ENCODE measurements around the gene ANGPT4. TPM values are rescaled to one million over a fixed set of nuclear protein-coding genes. Genes with fewer than 3 reads are reported as not detected.

Gene ANGPT4
- total RNA-seq, 4 donors from 2014 or later: 0.04 to 0.15 (median 0.10) TPM; not detected in 1

- no peaks in the 10 kb centered on the region for H3K36me3 ChIP-seq
- no peak for DNase-seq
- intact Hi-C loops (cut with DNase I; ENCODE audit: low total_unique reads): loop anchor here (2.0 to 10.0 kb wide), 3 partner anchors 179 to 1273 kb away; partner anchors contain the start of genes NSFL1C, SRXN1 and STK35
- no peaks in the 10 kb centered on the region for H3K27me3 ChIP-seq
- in situ Hi-C loops (cut with MboI; ENCODE audit: low sequenced_read_pairs in 4 of 4): loop anchor here in 1 of 4 donors (10.0 kb wide), 1 partner anchor 293 kb away; no protein-coding TSS in a partner anchor
- TF ChIP-seq POLR2A (IDR thresholded peaks at IDR 0.05): no peak
- TF ChIP-seq CTCF (IDR thresholded peaks at IDR 0.05 in 4 of 5, conservative IDR thresholded peaks at IDR 0.05 in 1 of 5): no peak
- H3K4me1 ChIP-seq: peaks cover 32% of the 10 kb centered on the region in 2 donors
- H3K27ac ChIP-seq: no peak overlapping the region
- no peak for ATAC-seq
- H3K4me3 ChIP-seq: no peak overlapping the region
- H3K9me3 ChIP-seq: no peaks in the 10 kb centered on the region
These were observed 84.2 kb downstream of the ANGPT4 start for GRCh38 chr20:831956-832355.

GRCh38 chr20:831251-831650 lies 84.9 kb downstream of the ANGPT4 start:
- in situ Hi-C loops (cut with MboI; ENCODE audit: low sequenced_read_pairs in 4 of 4) (loop anchor here in 1 of 4 donors (10.0 kb wide), 1 partner anchor 294 kb away; no protein-coding TSS in a partner anchor), intact Hi-C loops (cut with DNase I; ENCODE audit: low total_unique reads) (loop anchor here (10.0 kb wide), 2 partner anchors 634 to 1274 kb away; partner anchors contain the start of genes NSFL1C and STK35)
- peaks cover 27 to 30% of the 10 kb centered on the region in 2 donors for H3K4me1 ChIP-seq
- no peaks in the 10 kb centered on the region for H3K36me3 ChIP-seq
- no peaks in the 10 kb centered on the region for H3K9me3 ChIP-seq
- no peak overlapping the region for H3K4me3 ChIP-seq
- no peak overlapping the region for H3K27ac ChIP-seq
- DNase-seq: no peak
- H3K27me3 ChIP-seq: no peaks in the 10 kb centered on the region
- no peak for ATAC-seq
- TF ChIP-seq POLR2A (IDR thresholded peaks at IDR 0.05) (no peak), CTCF (IDR thresholded peaks at IDR 0.05 in 4 of 5, conservative IDR thresholded peaks at IDR 0.05 in 1 of 5) (no peak)

GRCh38 chr20:830011-830521 lies 86.1 kb downstream of the ANGPT4 start:
- intact Hi-C loops (cut with DNase I; ENCODE audit: low total_unique reads): loop anchor here (10.0 kb wide), 2 partner anchors 635 to 1275 kb away; partner anchors contain the start of genes NSFL1C and STK35
- no peaks in the 10 kb centered on the region for H3K27me3 ChIP-seq
- H3K4me1 ChIP-seq: peaks cover 19 to 25% of the 10 kb centered on the region in 2 donors
- H3K9me3 ChIP-seq: no peaks in the 10 kb centered on the region
- H3K27ac ChIP-seq: no peak overlapping the region
- no peak for DNase-seq
- H3K36me3 ChIP-seq: no peaks in the 10 kb centered on the region
- TF ChIP-seq POLR2A (IDR thresholded peaks at IDR 0.05): no peak
- TF ChIP-seq CTCF (IDR thresholded peaks at IDR 0.05 in 4 of 5, conservative IDR thresholded peaks at IDR 0.05 in 1 of 5): no peak
- H3K4me3 ChIP-seq: no peak overlapping the region
- in situ Hi-C loops (cut with MboI; ENCODE audit: low sequenced_read_pairs in 4 of 4): loop anchor here in 1 of 4 donors (10.0 kb wide), 1 partner anchor 295 kb away; no protein-coding TSS in a partner anchor
- ATAC-seq: no peak

- Histone ChIP-seq H3K4me1 (peaks cover 18 to 19% of the 10 kb centered on the region in 2 donors), H3K27ac (no peak overlapping the region), H3K36me3 (no peaks in the 10 kb centered on the region), H3K9me3 (no peaks in the 10 kb centered on the region), H3K4me3 (no peak overlapping the region), H3K27me3 (no peaks in the 10 kb centered on the region)
- intact Hi-C loops (cut with DNase I; ENCODE audit: low total_unique reads): no loop called here
- ATAC-seq (no peak), DNase-seq (no peak)
- no peak for TF ChIP-seq CTCF (IDR thresholded peaks at IDR 0.05 in 4 of 5, conservative IDR thresholded peaks at IDR 0.05 in 1 of 5)
- no peak for TF ChIP-seq POLR2A (IDR thresholded peaks at IDR 0.05)
- in situ Hi-C loops (cut with MboI; ENCODE audit: low sequenced_read_pairs in 4 of 4): no loop called here
These were observed 86.6 kb downstream of the ANGPT4 start for GRCh38 chr20:829551-829950.

All from gastrocnemius medialis (tissue), 4 donors.